GM19438 (cell line): ENCODE results near the gene RBM14.
"Not testable (repeated sequence)": the region's sequence is repeated elsewhere in the genome, so short reads cannot be mapped to it uniquely, and the experiment has no call there.

ENCODE experiments used
- ATAC-seq: cut with Tn5 transposase; IDR thresholded peaks from one replicate; pipeline ENCODE4 v1.9.1; 2021; ENCODE audit warnings: low read depth; ENCODE audit not compliant: unreplicated experiment

The RBM14 gene

GRCh38 chr11:66595245-66595904 lies 21.1 kb upstream of the RBM14 start:
- ATAC-seq: no peak

- no peak for ATAC-seq
Measured at GRCh38 chr11:66598993-66599392, 17.4 kb upstream of the RBM14 start.

- ATAC-seq: no peak
Measured at GRCh38 chr11:66600219-66600618, 16.2 kb upstream of the RBM14 start.

- ATAC-seq: no peak
Measured at GRCh38 chr11:66600631-66601233, 15.7 kb upstream of the RBM14 start.

GRCh38 chr11:66603072-66603471 lies 13.4 kb upstream of the RBM14 start:
- ATAC-seq: no peak

- ATAC-seq: no peak
Measured at GRCh38 chr11:66604155-66604554, 12.3 kb upstream of the RBM14 start.

- ATAC-seq: not testable (repeated sequence)
Measured at GRCh38 chr11:66606608-66607007, 9.8 kb upstream of the RBM14 start.

- ATAC-seq: no peak
Measured at GRCh38 chr11:66607126-66607834, 9.2 kb upstream of the RBM14 start.

GRCh38 chr11:66609721-66610617 lies 6.5 kb upstream of the RBM14 start:
- ATAC-seq: no peak

- no peak for ATAC-seq
Measured at GRCh38 chr11:66612458-66612857, 4.0 kb upstream of the RBM14 start.

- ATAC-seq: no peak
Measured at GRCh38 chr11:66614073-66614472, 2.4 kb upstream of the RBM14 start.

GRCh38 chr11:66617155-66617834 lies 865 bp downstream of the RBM14 start:
- no peak for ATAC-seq

GRCh38 chr11:66619080-66619554 lies 2.7 kb downstream of the RBM14 start:
- ATAC-seq: no peak

- no peak for ATAC-seq
Measured at GRCh38 chr11:66624450-66624849, 8.0 kb downstream of the RBM14 start.

- ATAC-seq: no peak
Measured at GRCh38 chr11:66625041-66625751, 8.8 kb downstream of the RBM14 start.

- no peak for ATAC-seq
Measured at GRCh38 chr11:66625752-66626149, 9.3 kb downstream of the RBM14 start.

GRCh38 chr11:66626382-66626781 lies 10.0 kb downstream of the RBM14 start:
- ATAC-seq: no peak

GRCh38 chr11:66626926-66627325 lies 10.5 kb downstream of the RBM14 start:
- no peak for ATAC-seq

GRCh38 chr11:66628061-66628603 lies 11.7 kb downstream of the RBM14 start:
- no peak for ATAC-seq
